SK-N-SH treated with all-trans-retinoic acid at 6 μM for 48 hours (cell line): Measurements from ENCODE around the gene HHAT.

Experiments
- ATAC-seq: fragments of 200-7000 bp; cut with Tn5 transposase; 3 replicates; pipeline ENCODE4 v1.9.1; 2020; ENCODE audit warnings: mild to moderate bottlenecking, moderate library complexity
- ARNTL ChIP-seq: fragments of 450-650 bp; formaldehyde crosslinking; IDR thresholded peaks from 2 replicates; pipeline ENCODE4 v1.5.0; 2020; ENCODE audit warnings: low read depth, mild to moderate bottlenecking, moderate library complexity, borderline replicate concordance
- BACH2 ChIP-seq: fragments of 250-450 bp; sonication (Bioruptor Pico); IDR thresholded peaks from 2 replicates; pipeline ENCODE4 v1.9.0; 2021; ENCODE audit warnings: mild to moderate bottlenecking, borderline replicate concordance
- CREB5 ChIP-seq: fragments of 250-450 bp; sonication (Bioruptor Pico); IDR thresholded peaks from 2 replicates; pipeline ENCODE4 v1.5.1; 2020; ENCODE audit warnings: low read depth, mild to moderate bottlenecking, moderate library complexity
- CSDC2 ChIP-seq: fragments of 250-450 bp; sonication (Bioruptor Pico); IDR thresholded peaks from 2 replicates; pipeline ENCODE4 v1.5.0; 2020; ENCODE audit warnings: mild to moderate bottlenecking, moderate library complexity
- CSRNP3 ChIP-seq: fragments of 250-450 bp; sonication (Bioruptor Pico); IDR thresholded peaks from 2 replicates; pipeline ENCODE4 v1.5.1; 2021; ENCODE audit warnings: mild to moderate bottlenecking, moderate library complexity
- ESRRG ChIP-seq: fragments of 250-450 bp; sonication (Bioruptor Pico); IDR thresholded peaks from 2 replicates; pipeline ENCODE4 v1.6.1; 2021; ENCODE audit warnings: mild to moderate bottlenecking
- GLIS3 ChIP-seq: fragments of 250-450 bp; sonication (Bioruptor Pico); IDR thresholded peaks from 2 replicates; pipeline ENCODE4 v1.5.0; 2020; ENCODE audit warnings: mild to moderate bottlenecking, moderate library complexity
- ISL1 ChIP-seq: fragments of 250-450 bp; sonication (Bioruptor Pico); IDR thresholded peaks from 2 replicates; pipeline ENCODE4 v2.1.2; 2022; ENCODE audit warnings: mild to moderate bottlenecking, moderate library complexity
- PATZ1 ChIP-seq: fragments of 250-450 bp; sonication (Bioruptor Pico); IDR thresholded peaks from 2 replicates; pipeline ENCODE4 v1.8.0; 2020; ENCODE audit warnings: mild to moderate bottlenecking, moderate library complexity, borderline replicate concordance
- PPARA ChIP-seq: fragments of 250-450 bp; sonication (Bioruptor Pico); IDR thresholded peaks from 2 replicates; pipeline ENCODE4 v1.5.0; 2020; ENCODE audit warnings: mild to moderate bottlenecking, borderline replicate concordance
- RARB ChIP-seq: fragments of 250-450 bp; sonication (Bioruptor Pico); IDR thresholded peaks from 2 replicates; pipeline ENCODE4 v1.8.0; 2021; ENCODE audit warnings: mild to moderate bottlenecking, moderate library complexity
- TCF4 ChIP-seq: fragments of 250-450 bp; sonication (Bioruptor Pico); IDR thresholded peaks from 2 replicates; pipeline ENCODE4 v1.8.0; 2021; ENCODE audit warnings: mild to moderate bottlenecking, moderate library complexity, borderline replicate concordance
- TSHZ2 ChIP-seq: fragments of 250-450 bp; sonication (Bioruptor Pico); IDR thresholded peaks from 2 replicates; pipeline ENCODE4 v1.5.0; 2020; ENCODE audit warnings: mild to moderate bottlenecking, moderate library complexity
- ZFP3 ChIP-seq: fragments of 250-450 bp; sonication (Bioruptor Pico); IDR thresholded peaks from 2 replicates; pipeline ENCODE4 v1.5.0; 2020; ENCODE audit warnings: mild to moderate bottlenecking, moderate library complexity
- ZFP30 ChIP-seq: fragments of 450-650 bp; formaldehyde crosslinking; IDR thresholded peaks from 2 replicates; pipeline ENCODE4 v1.5.0; 2022; ENCODE audit warnings: mild to moderate bottlenecking, moderate library complexity
- ZNF70 ChIP-seq: fragments of 450-650 bp; formaldehyde crosslinking; IDR thresholded peaks from 2 replicates; pipeline ENCODE4 v1.5.0; 2020; ENCODE audit warnings: mild to moderate bottlenecking, moderate library complexity
- ZNF8 ChIP-seq: fragments of 450-650 bp; formaldehyde crosslinking; IDR thresholded peaks from 2 replicates; pipeline ENCODE4 v1.5.0; 2020; ENCODE audit warnings: mild to moderate bottlenecking, moderate library complexity
- TF ChIP-seq, protein P1 (sequence below): fragments of 250-450 bp; sonication (Bioruptor Pico); IDR thresholded peaks from 2 replicates; pipeline ENCODE4 v1.8.0; 2021; ENCODE audit warnings: low read depth, mild to moderate bottlenecking, moderate library complexity, borderline replicate concordance

Gene HHAT

DNA sequence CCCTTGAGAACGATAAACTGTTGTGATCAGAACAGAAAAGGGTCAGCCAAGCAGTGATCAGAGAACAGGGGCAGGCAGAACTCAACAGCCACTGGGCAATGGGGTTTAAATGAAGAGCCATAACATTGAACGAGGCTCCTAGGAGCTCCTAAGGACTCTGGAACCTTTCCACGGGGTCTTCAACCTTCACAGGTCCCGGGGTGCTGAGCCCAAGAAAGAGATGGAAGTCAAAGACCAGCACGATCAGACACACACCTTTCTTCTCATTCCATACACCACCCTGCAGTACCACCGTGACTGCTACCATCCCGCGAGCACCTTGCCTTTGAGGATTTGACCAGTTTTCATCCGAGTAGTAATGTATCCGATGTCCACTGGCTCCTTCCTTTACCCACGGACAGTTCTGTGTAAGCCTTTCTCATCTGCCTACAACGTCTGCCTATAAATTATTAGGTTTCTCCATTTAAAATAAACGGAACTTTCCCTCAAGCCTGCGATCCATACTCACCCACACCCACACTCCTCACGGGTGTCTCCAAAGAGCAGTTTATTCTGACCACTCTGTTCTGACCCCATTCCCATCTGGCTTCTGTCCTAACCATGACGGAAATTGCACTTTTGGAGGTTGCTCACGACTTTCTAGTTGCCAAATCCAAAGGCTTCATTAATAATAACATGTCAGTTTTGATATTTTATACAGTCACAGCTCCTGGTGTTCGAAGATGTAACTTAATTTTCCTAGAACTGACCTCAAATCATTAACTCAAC, 16.8 kb upstream of the HHAT start:
- TF ChIP-seq ARNTL (no peak), TCF4 (CRISPR knock-in tag) (no peak), CSDC2 (CRISPR knock-in tag) (no peak), TSHZ2 (CRISPR knock-in tag) (no peak), BACH2 (CRISPR knock-in tag) (no peak), ESRRG (CRISPR knock-in tag) (no peak), RARB (CRISPR knock-in tag) (no peak), PATZ1 (CRISPR knock-in tag) (no peak), CREB5 (no peak), ZFP30 (no peak), ZNF8 (no peak), GLIS3 (CRISPR knock-in tag) (no peak), ZFP3 (CRISPR knock-in tag) (no peak), ISL1 (CRISPR knock-in tag) (no peak)
- peak; percentile 13; the same call in 2 of the 3 replicates for ATAC-seq

- TF ChIP-seq ZNF8 (no peak), ZNF70 (CRISPR knock-in tag) (no peak), CREB5 (no peak), PATZ1 (CRISPR knock-in tag) (no peak), CSRNP3 (CRISPR knock-in tag) (no peak), ARNTL (no peak), GLIS3 (CRISPR knock-in tag) (no peak), ESRRG (CRISPR knock-in tag) (no peak), ZFP3 (CRISPR knock-in tag) (no peak), TSHZ2 (CRISPR knock-in tag) (no peak), PPARA (CRISPR knock-in tag) (no peak), RARB (CRISPR knock-in tag) (no peak)
- TF ChIP-seq, protein P1, sequence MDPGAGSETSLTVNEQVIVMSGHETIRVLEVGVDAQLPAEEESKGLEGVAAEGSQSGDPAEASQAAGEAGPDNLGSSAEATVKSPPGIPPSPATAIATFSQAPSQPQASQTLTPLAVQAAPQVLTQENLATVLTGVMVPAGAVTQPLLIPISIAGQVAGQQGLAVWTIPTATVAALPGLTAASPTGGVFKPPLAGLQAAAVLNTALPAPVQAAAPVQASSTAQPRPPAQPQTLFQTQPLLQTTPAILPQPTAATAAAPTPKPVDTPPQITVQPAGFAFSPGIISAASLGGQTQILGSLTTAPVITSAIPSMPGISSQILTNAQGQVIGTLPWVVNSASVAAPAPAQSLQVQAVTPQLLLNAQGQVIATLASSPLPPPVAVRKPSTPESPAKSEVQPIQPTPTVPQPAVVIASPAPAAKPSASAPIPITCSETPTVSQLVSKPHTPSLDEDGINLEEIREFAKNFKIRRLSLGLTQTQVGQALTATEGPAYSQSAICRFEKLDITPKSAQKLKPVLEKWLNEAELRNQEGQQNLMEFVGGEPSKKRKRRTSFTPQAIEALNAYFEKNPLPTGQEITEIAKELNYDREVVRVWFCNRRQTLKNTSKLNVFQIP (CRISPR knock-in tag), result no peak
- ATAC-seq, result no peak
Measured at GRCh38 chr1:210313046-210313595, 15.6 kb upstream of the HHAT start.
